Measurements from ENCODE around the gene SLC35G3. TPM values are rescaled to one million over a fixed set of nuclear protein-coding genes. Genes with fewer than 3 reads are reported as not detected.

The SLC35G3 gene
- total RNA-seq, 1 experiment from 2014 or later: not detected

DNA sequence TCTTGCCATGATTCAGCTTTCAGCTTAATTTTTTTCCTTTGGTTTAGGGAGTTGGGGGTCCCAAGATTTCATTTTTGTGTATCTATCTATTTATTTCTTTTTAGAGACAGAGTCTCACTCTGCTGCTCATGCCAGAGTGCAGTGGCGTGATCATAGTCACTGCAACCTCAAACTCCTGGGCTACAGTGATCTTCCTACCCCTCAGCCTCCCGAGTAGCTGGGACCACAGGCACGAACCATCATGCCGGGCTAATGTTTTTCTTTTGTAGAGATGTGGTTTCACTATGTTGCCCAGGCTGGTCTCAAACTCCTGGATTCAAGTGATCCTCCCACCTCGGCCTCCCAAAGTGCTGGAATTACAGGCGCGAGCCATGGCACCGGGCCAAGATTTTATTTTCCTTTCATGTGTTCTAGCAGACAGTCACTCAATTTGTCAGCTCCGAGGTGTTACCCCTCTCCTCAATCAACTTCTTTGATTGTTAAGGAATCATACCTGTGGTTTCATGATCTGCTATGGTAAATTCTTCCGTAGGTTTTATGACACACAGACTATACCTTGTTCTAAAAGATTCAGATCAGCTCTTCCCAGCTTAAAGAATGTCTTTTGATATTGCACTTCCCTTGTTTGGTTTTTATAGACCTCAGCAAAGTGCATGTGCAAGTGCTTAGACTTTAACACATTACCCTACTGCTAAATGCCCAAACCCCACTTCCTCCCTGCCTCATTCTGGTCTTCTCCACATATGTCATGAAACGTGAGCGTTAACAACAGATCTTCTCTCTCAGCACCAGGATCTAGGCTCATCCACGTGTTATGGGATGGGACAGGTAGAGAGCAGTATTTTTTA lies 33.6 kb downstream of the SLC35G3 start:
- peaks cover 5% of the 10 kb centered on the region; the same call in 1 of the 2 replicates for H3K27me3 ChIP-seq (ENCODE audit: control insufficient read depth, insufficient read depth, low read length)
- no peaks in the 10 kb centered on the region for H3K4me1 ChIP-seq (ENCODE audit: control insufficient read depth, insufficient read depth, low read length)
- no peak overlapping the region for H3K4me3 ChIP-seq (ENCODE audit: low read depth in 2 of 2, low read length in 2 of 2)
- ChIA-PET CTCF (no interaction called here), POLR2A (no interaction called here)
- intact Hi-C loops (cut with micrococcal nuclease; ENCODE audit: unreplicated experiment): no loop called here
- in situ Hi-C loops (cut with HindIII; ENCODE audit: low pct_unique_long_range_greater_than_20kb, low sequenced_read_pairs): no loop called here
- no peaks in the 10 kb centered on the region for H3K9me3 ChIP-seq (ENCODE audit: control insufficient read depth, insufficient read depth, low read depth, low read length)
- ATAC-seq (no peak), DNase-seq (ENCODE audit: low read depth, low spot score) (no peak)
- no TSS peak for BruUV-seq (replicated peaks)
- no peak for TF ChIP-seq POLR2AphosphoS5 (IDR thresholded peaks at IDR 0.05; ENCODE audit: low read depth, low read length)
- TF ChIP-seq, protein P1, sequence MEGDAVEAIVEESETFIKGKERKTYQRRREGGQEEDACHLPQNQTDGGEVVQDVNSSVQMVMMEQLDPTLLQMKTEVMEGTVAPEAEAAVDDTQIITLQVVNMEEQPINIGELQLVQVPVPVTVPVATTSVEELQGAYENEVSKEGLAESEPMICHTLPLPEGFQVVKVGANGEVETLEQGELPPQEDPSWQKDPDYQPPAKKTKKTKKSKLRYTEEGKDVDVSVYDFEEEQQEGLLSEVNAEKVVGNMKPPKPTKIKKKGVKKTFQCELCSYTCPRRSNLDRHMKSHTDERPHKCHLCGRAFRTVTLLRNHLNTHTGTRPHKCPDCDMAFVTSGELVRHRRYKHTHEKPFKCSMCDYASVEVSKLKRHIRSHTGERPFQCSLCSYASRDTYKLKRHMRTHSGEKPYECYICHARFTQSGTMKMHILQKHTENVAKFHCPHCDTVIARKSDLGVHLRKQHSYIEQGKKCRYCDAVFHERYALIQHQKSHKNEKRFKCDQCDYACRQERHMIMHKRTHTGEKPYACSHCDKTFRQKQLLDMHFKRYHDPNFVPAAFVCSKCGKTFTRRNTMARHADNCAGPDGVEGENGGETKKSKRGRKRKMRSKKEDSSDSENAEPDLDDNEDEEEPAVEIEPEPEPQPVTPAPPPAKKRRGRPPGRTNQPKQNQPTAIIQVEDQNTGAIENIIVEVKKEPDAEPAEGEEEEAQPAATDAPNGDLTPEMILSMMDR (IDR thresholded peaks at IDR 0.05): no peak
- no peak for TF ChIP-seq SIN3A (IDR thresholded peaks at IDR 0.05; ENCODE audit: borderline replicate concordance, insufficient read depth, low read depth, low read length)
- no peak for TF ChIP-seq TCF7L2 (IDR thresholded peaks at IDR 0.05; ENCODE audit: low read depth, low read length)
- TF ChIP-seq, protein P2, sequence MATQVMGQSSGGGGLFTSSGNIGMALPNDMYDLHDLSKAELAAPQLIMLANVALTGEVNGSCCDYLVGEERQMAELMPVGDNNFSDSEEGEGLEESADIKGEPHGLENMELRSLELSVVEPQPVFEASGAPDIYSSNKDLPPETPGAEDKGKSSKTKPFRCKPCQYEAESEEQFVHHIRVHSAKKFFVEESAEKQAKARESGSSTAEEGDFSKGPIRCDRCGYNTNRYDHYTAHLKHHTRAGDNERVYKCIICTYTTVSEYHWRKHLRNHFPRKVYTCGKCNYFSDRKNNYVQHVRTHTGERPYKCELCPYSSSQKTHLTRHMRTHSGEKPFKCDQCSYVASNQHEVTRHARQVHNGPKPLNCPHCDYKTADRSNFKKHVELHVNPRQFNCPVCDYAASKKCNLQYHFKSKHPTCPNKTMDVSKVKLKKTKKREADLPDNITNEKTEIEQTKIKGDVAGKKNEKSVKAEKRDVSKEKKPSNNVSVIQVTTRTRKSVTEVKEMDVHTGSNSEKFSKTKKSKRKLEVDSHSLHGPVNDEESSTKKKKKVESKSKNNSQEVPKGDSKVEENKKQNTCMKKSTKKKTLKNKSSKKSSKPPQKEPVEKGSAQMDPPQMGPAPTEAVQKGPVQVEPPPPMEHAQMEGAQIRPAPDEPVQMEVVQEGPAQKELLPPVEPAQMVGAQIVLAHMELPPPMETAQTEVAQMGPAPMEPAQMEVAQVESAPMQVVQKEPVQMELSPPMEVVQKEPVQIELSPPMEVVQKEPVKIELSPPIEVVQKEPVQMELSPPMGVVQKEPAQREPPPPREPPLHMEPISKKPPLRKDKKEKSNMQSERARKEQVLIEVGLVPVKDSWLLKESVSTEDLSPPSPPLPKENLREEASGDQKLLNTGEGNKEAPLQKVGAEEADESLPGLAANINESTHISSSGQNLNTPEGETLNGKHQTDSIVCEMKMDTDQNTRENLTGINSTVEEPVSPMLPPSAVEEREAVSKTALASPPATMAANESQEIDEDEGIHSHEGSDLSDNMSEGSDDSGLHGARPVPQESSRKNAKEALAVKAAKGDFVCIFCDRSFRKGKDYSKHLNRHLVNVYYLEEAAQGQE (IDR thresholded peaks at IDR 0.05; ENCODE audit: insufficient read depth in 1 of 2, low read depth in 2 of 2, low read length in 1 of 2): no peak
- H3K36me3 ChIP-seq (ENCODE audit: control insufficient read depth, insufficient read depth, low read length): no peaks in the 10 kb centered on the region
- H3K27ac ChIP-seq (ENCODE audit: low read length): no peak overlapping the region

DNA sequence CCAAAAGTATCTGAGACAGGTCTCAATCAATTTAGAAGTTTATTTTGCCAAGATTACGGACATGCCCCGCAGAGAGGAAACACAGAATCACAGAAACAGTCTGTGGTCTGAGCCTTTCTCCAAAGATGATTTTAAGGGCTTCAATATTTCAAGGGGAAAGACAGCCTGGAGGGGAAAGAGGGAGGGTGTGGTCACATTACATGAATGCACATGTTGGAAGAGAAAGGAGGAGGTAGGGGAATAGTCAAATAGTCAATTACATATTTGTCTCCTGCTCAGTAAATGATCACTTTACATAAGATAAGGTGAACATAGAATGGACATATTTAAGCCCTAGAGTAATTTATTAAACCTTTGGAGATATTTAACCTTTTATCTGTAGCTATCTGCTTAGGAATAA lies 34.3 kb downstream of the SLC35G3 start:
- no peaks in the 10 kb centered on the region for H3K4me1 ChIP-seq (ENCODE audit: control insufficient read depth, insufficient read depth, low read length)
- no peak for DNase-seq (ENCODE audit: low read depth, low spot score)

More for the DNA sequence above, 34.3 kb downstream of the SLC35G3 start:
- no peaks in the 10 kb centered on the region for H3K9me3 ChIP-seq (ENCODE audit: control insufficient read depth, insufficient read depth, low read depth, low read length)
- ChIA-PET CTCF (no interaction called here), POLR2A (no interaction called here)
- intact Hi-C loops (cut with micrococcal nuclease; ENCODE audit: unreplicated experiment): loop anchor here (10.0 kb wide), 1 partner anchor 55 kb away; no protein-coding TSS in a partner anchor
- H3K27ac ChIP-seq (ENCODE audit: low read length): no peak overlapping the region
- H3K4me3 ChIP-seq (ENCODE audit: low read depth in 2 of 2, low read length in 2 of 2): no peak overlapping the region
- BruUV-seq (replicated peaks): no TSS peak
- in situ Hi-C loops (cut with HindIII; ENCODE audit: low pct_unique_long_range_greater_than_20kb, low sequenced_read_pairs): no loop called here
- no peaks in the 10 kb centered on the region for H3K36me3 ChIP-seq (ENCODE audit: control insufficient read depth, insufficient read depth, low read length)
- TF ChIP-seq POLR2AphosphoS5 (IDR thresholded peaks at IDR 0.05; ENCODE audit: low read depth, low read length) (no peak), TCF7L2 (IDR thresholded peaks at IDR 0.05; ENCODE audit: low read depth, low read length) (no peak), SIN3A (IDR thresholded peaks at IDR 0.05; ENCODE audit: borderline replicate concordance, insufficient read depth, low read depth, low read length) (no peak)
- TF ChIP-seq, protein P1 (IDR thresholded peaks at IDR 0.05): no peak
- TF ChIP-seq, protein P2 (IDR thresholded peaks at IDR 0.05; ENCODE audit: insufficient read depth in 1 of 2, low read depth in 2 of 2, low read length in 1 of 2): no peak
- no peak for ATAC-seq
- H3K27me3 ChIP-seq (ENCODE audit: control insufficient read depth, insufficient read depth, low read length): peaks cover 5% of the 10 kb centered on the region; the same call in 1 of the 2 replicates

Data from Panc1 (cell line).